MM.1S (cell line): ENCODE measurements around the gene ADGRL3.

Experiments used
- DNase-seq: peaks from one replicate; pipeline ENCODE4 v3.0.0-alpha.2; 2015
- H2AFZ ChIP-seq: fragments of 300-600 bp; sonication (generic); 2 replicates; pipeline ENCODE4 v1.6.0; 2016; ENCODE audit warnings: antibody characterized with exemption, low read length
- H3F3A ChIP-seq: fragments of 300-600 bp; sonication (generic); 2 replicates; pipeline ENCODE4 v1.6.1; 2016; ENCODE audit warnings: mild to moderate bottlenecking, antibody characterized with exemption, low read length, moderate library complexity, mixed read lengths; ENCODE audit not compliant: insufficient read depth
- H3K27ac ChIP-seq: fragments of 300-600 bp; sonication (generic); 2 replicates; pipeline ENCODE4 v1.5.1; 2016; ENCODE audit warnings: mild to moderate bottlenecking, low read length
- H3K27me3 ChIP-seq: fragments of 300-600 bp; sonication (generic); replicated peaks from 2 replicates; pipeline ENCODE4 v1.6.0; 2016; ENCODE audit warnings: low read length; ENCODE audit not compliant: insufficient read depth
- H3K36me3 ChIP-seq: fragments of 300-600 bp; sonication (generic); replicated peaks from 2 replicates; pipeline ENCODE4 v1.6.1; 2016; ENCODE audit warnings: mild to moderate bottlenecking, low read length, mixed read lengths; ENCODE audit not compliant: insufficient read depth
- H3K4me1 ChIP-seq: fragments of 300-600 bp; sonication (generic); 2 replicates; pipeline ENCODE4 v1.6.1; 2016; ENCODE audit warnings: low read length, mixed read lengths
- H3K4me2 ChIP-seq: fragments of 300-600 bp; sonication (generic); 2 replicates; pipeline ENCODE4 v1.6.0; 2016; ENCODE audit warnings: low read depth, low read length
- H3K4me3 ChIP-seq: fragments of 300-600 bp; sonication (generic); 2 replicates; pipeline ENCODE4 v1.5.1; 2016; ENCODE audit warnings: low read length, mixed read lengths
- H3K79me2 ChIP-seq: fragments of 300-600 bp; sonication (generic); 2 replicates; pipeline ENCODE4 v1.6.1; 2016; ENCODE audit warnings: mixed run types, low read length, mixed read lengths
- H3K9ac ChIP-seq: fragments of 300-600 bp; sonication (generic); 2 replicates; pipeline ENCODE4 v1.6.1; 2016; ENCODE audit warnings: low read length, mixed read lengths
- H3K9me2 ChIP-seq: fragments of 300-600 bp; sonication (generic); replicated peaks from 2 replicates; pipeline ENCODE4 v1.6.1; 2016; ENCODE audit warnings: mild to moderate bottlenecking, low read length, mixed read lengths; ENCODE audit not compliant: insufficient read depth
- H3K9me3 ChIP-seq: fragments of 300-600 bp; sonication (generic); replicated peaks from 2 replicates; pipeline ENCODE4 v1.6.1; 2016; ENCODE audit warnings: mild to moderate bottlenecking, low read length, mixed read lengths; ENCODE audit not compliant: insufficient read depth
- H4K20me1 ChIP-seq: fragments of 300-600 bp; sonication (generic); 2 replicates; pipeline ENCODE4 v1.6.1; 2016; ENCODE audit warnings: mild to moderate bottlenecking, low read length, moderate library complexity, mixed read lengths; ENCODE audit not compliant: insufficient read depth
- EZH2 ChIP-seq: fragments of 300-600 bp; sonication (generic); optimal IDR thresholded peaks from 2 replicates; pipeline ENCODE3; 2017; ENCODE audit warnings: low read depth, mild to moderate bottlenecking, antibody characterized with exemption, low read length, mixed read lengths
- EZH2phosphoT487 ChIP-seq: fragments of 300-600 bp; sonication (generic); IDR thresholded peaks from 2 replicates; pipeline ENCODE4 v1.6.1; 2018; ENCODE audit warnings: antibody characterized with exemption, low read length
- TF ChIP-seq, protein P1 (sequence below): fragments of 300-600 bp; sonication (generic); IDR thresholded peaks from 2 replicates; pipeline ENCODE4 v1.5.1; 2016; ENCODE audit warnings: antibody characterized with exemption, low read length, mixed read lengths

ADGRL3 gene

GRCh38 chr4:61442936-61443335 is 242.8 kb downstream of the ADGRL3 start:
- H3K9me2 ChIP-seq: no peaks in the 10 kb centered on the region
- H3K4me2 ChIP-seq: no peak overlapping the region
- H3K4me3 ChIP-seq: no peak overlapping the region
- H4K20me1 ChIP-seq: no peaks in the 10 kb centered on the region
- H3F3A ChIP-seq: no peaks in the 10 kb centered on the region
- no peak overlapping the region for H3K27ac ChIP-seq
- H3K36me3 ChIP-seq: no peaks in the 10 kb centered on the region
- H3K27me3 ChIP-seq: no peaks in the 10 kb centered on the region
- TF ChIP-seq, protein P1, sequence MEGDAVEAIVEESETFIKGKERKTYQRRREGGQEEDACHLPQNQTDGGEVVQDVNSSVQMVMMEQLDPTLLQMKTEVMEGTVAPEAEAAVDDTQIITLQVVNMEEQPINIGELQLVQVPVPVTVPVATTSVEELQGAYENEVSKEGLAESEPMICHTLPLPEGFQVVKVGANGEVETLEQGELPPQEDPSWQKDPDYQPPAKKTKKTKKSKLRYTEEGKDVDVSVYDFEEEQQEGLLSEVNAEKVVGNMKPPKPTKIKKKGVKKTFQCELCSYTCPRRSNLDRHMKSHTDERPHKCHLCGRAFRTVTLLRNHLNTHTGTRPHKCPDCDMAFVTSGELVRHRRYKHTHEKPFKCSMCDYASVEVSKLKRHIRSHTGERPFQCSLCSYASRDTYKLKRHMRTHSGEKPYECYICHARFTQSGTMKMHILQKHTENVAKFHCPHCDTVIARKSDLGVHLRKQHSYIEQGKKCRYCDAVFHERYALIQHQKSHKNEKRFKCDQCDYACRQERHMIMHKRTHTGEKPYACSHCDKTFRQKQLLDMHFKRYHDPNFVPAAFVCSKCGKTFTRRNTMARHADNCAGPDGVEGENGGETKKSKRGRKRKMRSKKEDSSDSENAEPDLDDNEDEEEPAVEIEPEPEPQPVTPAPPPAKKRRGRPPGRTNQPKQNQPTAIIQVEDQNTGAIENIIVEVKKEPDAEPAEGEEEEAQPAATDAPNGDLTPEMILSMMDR: no peak
- TF ChIP-seq EZH2phosphoT487: no peak
- TF ChIP-seq EZH2: no peak
- no peaks in the 10 kb centered on the region for H3K9me3 ChIP-seq
- H3K9ac ChIP-seq: no peak overlapping the region
- H3K4me1 ChIP-seq: no peaks in the 10 kb centered on the region
- H2AFZ ChIP-seq: no peak overlapping the region
- no peaks in the 10 kb centered on the region for H3K79me2 ChIP-seq
- no peak for DNase-seq

DNA sequence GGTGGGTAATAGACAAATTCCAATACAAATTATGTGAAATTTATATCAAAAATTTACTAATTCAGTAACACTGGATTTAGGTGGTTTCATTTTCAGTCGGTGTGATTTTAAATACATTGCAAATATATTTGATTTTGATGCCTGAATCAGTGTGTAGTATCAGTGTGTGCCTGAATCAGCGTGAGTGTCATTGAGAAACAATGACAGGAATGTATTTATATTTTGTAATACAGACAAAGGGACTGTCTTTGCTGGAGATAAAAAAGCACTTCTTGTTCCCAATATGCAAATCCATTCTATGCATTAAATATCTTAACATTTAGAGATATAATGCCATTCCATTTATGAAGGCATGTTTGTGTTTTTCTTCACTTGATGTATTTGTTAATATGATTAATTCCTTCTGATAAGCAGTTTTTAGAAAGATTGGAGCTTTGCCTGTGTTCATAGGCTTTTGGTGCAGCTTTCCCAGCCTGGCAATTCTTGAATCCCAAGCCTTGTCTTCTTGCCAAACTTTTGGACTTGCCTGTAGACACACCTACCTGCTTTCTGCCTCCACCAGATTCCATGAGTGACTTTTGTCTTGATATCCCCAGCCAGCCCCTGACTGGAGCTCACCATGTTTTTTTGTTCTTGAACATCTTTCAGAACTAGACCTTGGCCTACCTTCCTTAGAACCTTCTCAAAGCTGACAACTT is 243.8 kb downstream of the ADGRL3 start:
- Histone ChIP-seq H3K79me2 (no peaks in the 10 kb centered on the region), H3K4me2 (no peak overlapping the region), H3K9ac (no peak overlapping the region), H3K9me2 (no peaks in the 10 kb centered on the region), H3K4me3 (no peak overlapping the region), H3K9me3 (no peaks in the 10 kb centered on the region), H3K27me3 (no peaks in the 10 kb centered on the region), H3F3A (no peaks in the 10 kb centered on the region), H3K27ac (no peak overlapping the region), H4K20me1 (no peaks in the 10 kb centered on the region), H3K4me1 (no peaks in the 10 kb centered on the region), H3K36me3 (no peaks in the 10 kb centered on the region), H2AFZ (no peak overlapping the region)
- TF ChIP-seq, protein P1: no peak
- TF ChIP-seq EZH2 (no peak), EZH2phosphoT487 (no peak)
- no peak for DNase-seq

- Histone ChIP-seq H3K9ac (no peak overlapping the region), H3K9me3 (no peaks in the 10 kb centered on the region), H3K36me3 (no peaks in the 10 kb centered on the region), H3K4me1 (no peaks in the 10 kb centered on the region), H3K9me2 (no peaks in the 10 kb centered on the region), H3K4me2 (no peak overlapping the region), H2AFZ (no peak overlapping the region), H3K79me2 (no peaks in the 10 kb centered on the region), H3K4me3 (no peak overlapping the region), H4K20me1 (no peaks in the 10 kb centered on the region), H3F3A (no peaks in the 10 kb centered on the region), H3K27ac (no peak overlapping the region), H3K27me3 (no peaks in the 10 kb centered on the region)
- TF ChIP-seq EZH2 (no peak), EZH2phosphoT487 (no peak)
- TF ChIP-seq, protein P1: no peak
- DNase-seq: no peak
Measured at GRCh38 chr4:61445374-61446063, 245.4 kb downstream of the ADGRL3 start.
